ENCODE data around the gene MSI2. TPM values are rescaled to one million over a fixed set of nuclear protein-coding genes. Genes with fewer than 3 reads are reported as not detected.

Gene MSI2
- total RNA-seq, 2 donors from 2014 or later: 53.1 to 74.0 TPM

- Histone ChIP-seq H3K27me3 (replicated peaks; ENCODE audit: insufficient read depth) (no peaks in the 10 kb centered on the region), H3K36me3 (no peaks in the 10 kb centered on the region), H3K9me3 (no peaks in the 10 kb centered on the region), H3K4me1 (replicated peaks) (no peaks in the 10 kb centered on the region), H3K4me3 (no peak overlapping the region), H3K27ac (no peak overlapping the region)
- intact Hi-C loops (cut with DNase I): no loop called here
- DNase-seq (ENCODE audit: low spot score): no peak
- 80% methylated on average over 4 of the region's 4 CpGs for WGBS
- no peak for TF ChIP-seq POLR2AphosphoS5 (IDR thresholded peaks at IDR 0.05)
- no peak for TF ChIP-seq POLR2A (IDR thresholded peaks at IDR 0.05)
- TF ChIP-seq CTCF (IDR thresholded peaks at IDR 0.05): no peak
Measured at GRCh38 chr17:57634713-57635465, 378.6 kb downstream of the MSI2 start.

- Histone ChIP-seq H3K4me1 (replicated peaks) (no peaks in the 10 kb centered on the region), H3K36me3 (no peaks in the 10 kb centered on the region), H3K9me3 (no peaks in the 10 kb centered on the region), H3K4me3 (no peak overlapping the region), H3K27me3 (replicated peaks; ENCODE audit: insufficient read depth) (no peaks in the 10 kb centered on the region), H3K27ac (no peak overlapping the region)
- WGBS: 52% methylated on average over 9 of the region's 9 CpGs
- no peak for TF ChIP-seq POLR2AphosphoS5 (IDR thresholded peaks at IDR 0.05)
- TF ChIP-seq POLR2A (IDR thresholded peaks at IDR 0.05): no peak
- no peak for TF ChIP-seq CTCF (IDR thresholded peaks at IDR 0.05)
- intact Hi-C loops (cut with DNase I): loop anchor here (2.0 kb wide), 1 partner anchor 43 kb away; no protein-coding TSS in a partner anchor
- no peak for DNase-seq (ENCODE audit: low spot score)
Measured at GRCh38 chr17:57636274-57636673, 380.0 kb downstream of the MSI2 start.

GRCh38 chr17:57636985-57637665 is 380.8 kb downstream of the MSI2 start:
- Histone ChIP-seq H3K4me1 (replicated peaks) (no peaks in the 10 kb centered on the region), H3K4me3 (no peak overlapping the region), H3K9me3 (no peaks in the 10 kb centered on the region), H3K36me3 (no peaks in the 10 kb centered on the region), H3K27me3 (replicated peaks; ENCODE audit: insufficient read depth) (no peaks in the 10 kb centered on the region), H3K27ac (no peak overlapping the region)
- no peak for TF ChIP-seq CTCF (IDR thresholded peaks at IDR 0.05)
- no peak for TF ChIP-seq POLR2A (IDR thresholded peaks at IDR 0.05)
- no peak for TF ChIP-seq POLR2AphosphoS5 (IDR thresholded peaks at IDR 0.05)
- intact Hi-C loops (cut with DNase I): loop anchor here (2.0 kb wide), 1 partner anchor 44 kb away; no protein-coding TSS in a partner anchor
- no peak for DNase-seq (ENCODE audit: low spot score)
- WGBS: 52% methylated on average over 20 of the region's 20 CpGs

GRCh38 chr17:57637666-57638010 is 381.3 kb downstream of the MSI2 start:
- WGBS: 85% methylated on average over 6 of the region's 6 CpGs
- H3K9me3 ChIP-seq: no peaks in the 10 kb centered on the region
- no peak overlapping the region for H3K27ac ChIP-seq
- no peak for DNase-seq (ENCODE audit: low spot score)
- intact Hi-C loops (cut with DNase I): loop anchor here (2.0 kb wide), 1 partner anchor 45 kb away; no protein-coding TSS in a partner anchor
- H3K4me1 ChIP-seq (replicated peaks): no peaks in the 10 kb centered on the region
- H3K27me3 ChIP-seq (replicated peaks; ENCODE audit: insufficient read depth): no peaks in the 10 kb centered on the region
- no peak overlapping the region for H3K4me3 ChIP-seq
- TF ChIP-seq POLR2AphosphoS5 (IDR thresholded peaks at IDR 0.05): no peak
- no peak for TF ChIP-seq POLR2A (IDR thresholded peaks at IDR 0.05)
- TF ChIP-seq CTCF (IDR thresholded peaks at IDR 0.05): no peak
- no peaks in the 10 kb centered on the region for H3K36me3 ChIP-seq
